ENCODE results near the gene GMPS. TPM values are rescaled to one million over a fixed set of nuclear protein-coding genes. Genes with fewer than 3 reads are reported as not detected.
A peak's percentile ranks its signal among the peaks of the same experiment; 100 is the strongest.
"Not testable (repeated sequence)": the region's sequence is repeated elsewhere in the genome, so short reads cannot be mapped to it uniquely, and the experiment has no call there.

GMPS gene
- total RNA-seq, result 41.3 and 43.9 TPM in 2 replicates

GRCh38 chr3:155870133-155870944, at the start of gene GMPS:
Gene GMPS (plus strand): TSS chr3:155870650. CDS start chr3:155870871, 221 bp downstream.
- H3K4me3 ChIP-seq (ENCODE audit: insufficient read depth, low read length), result peak within 1 kb of the TSS; percentile 94
- peak; percentile 7 for TF ChIP-seq CTCF (IDR thresholded peaks at IDR 0.05; ENCODE audit: extremely low read depth, low read depth, low read length)
- peak; percentile 99 for DNase-seq (ENCODE audit: insufficient read length, low spot score, missing footprints)
- no peaks in the 10 kb centered on the region for H3K9me3 ChIP-seq (ENCODE audit: low read depth, low read length)
- peaks cover 10% of the 10 kb centered on the region for H3K4me1 ChIP-seq (ENCODE audit: insufficient read depth, low read length)
- peak within 1 kb of the TSS; percentile 78 for H3K27ac ChIP-seq (ENCODE audit: low read depth, low read length)
- no peaks in the 10 kb centered on the region for H3K36me3 ChIP-seq (ENCODE audit: insufficient read depth, low read length)
- peak within 1 kb of the TSS; percentile 89 for H3K4me2 ChIP-seq (ENCODE audit: insufficient read depth, low read length)
- H3K79me2 ChIP-seq (ENCODE audit: insufficient read depth, low read length), result peaks cover 48% of the 10 kb centered on the region
- peaks cover 15% of the 10 kb centered on the region for H4K20me1 ChIP-seq (ENCODE audit: insufficient read depth, low read length)
- peak within 1 kb of the TSS; percentile 93 for H2AFZ ChIP-seq (ENCODE audit: low read length)
- H3K27me3 ChIP-seq (ENCODE audit: insufficient read depth, low read length), result no peaks in the 10 kb centered on the region

- H4K20me1 ChIP-seq (ENCODE audit: insufficient read depth, low read length); H3K4me2 ChIP-seq (ENCODE audit: insufficient read depth, low read length); H2AFZ ChIP-seq (ENCODE audit: low read length); H3K4me1 ChIP-seq (ENCODE audit: insufficient read depth, low read length); H3K27ac ChIP-seq (ENCODE audit: low read depth, low read length); H3K36me3 ChIP-seq (ENCODE audit: insufficient read depth, low read length); DNase-seq (ENCODE audit: insufficient read length, low spot score, missing footprints); H3K4me3 ChIP-seq (ENCODE audit: insufficient read depth, low read length); H3K9me3 ChIP-seq (ENCODE audit: low read depth, low read length); H3K27me3 ChIP-seq (ENCODE audit: insufficient read depth, low read length); H3K79me2 ChIP-seq (ENCODE audit: insufficient read depth, low read length): not testable (repeated sequence)
Measured at GRCh38 chr3:155828490-155829098, 41.9 kb upstream of the GMPS start.

- Histone ChIP-seq H3K4me3 (ENCODE audit: insufficient read depth, low read length) (no peak overlapping the region), H3K9me3 (ENCODE audit: low read depth, low read length) (no peaks in the 10 kb centered on the region), H3K4me2 (ENCODE audit: insufficient read depth, low read length) (no peak overlapping the region), H3K4me1 (ENCODE audit: insufficient read depth, low read length) (no peaks in the 10 kb centered on the region), H3K27ac (ENCODE audit: low read depth, low read length) (no peak overlapping the region), H3K36me3 (ENCODE audit: insufficient read depth, low read length) (peaks cover 6% of the 10 kb centered on the region), H4K20me1 (ENCODE audit: insufficient read depth, low read length) (no peaks in the 10 kb centered on the region), H2AFZ (ENCODE audit: low read length) (no peak overlapping the region), H3K79me2 (ENCODE audit: insufficient read depth, low read length) (peaks cover 9% of the 10 kb centered on the region), H3K27me3 (ENCODE audit: insufficient read depth, low read length) (no peaks in the 10 kb centered on the region)
- DNase-seq (ENCODE audit: insufficient read length, low spot score, missing footprints), result no peak
- no peak for TF ChIP-seq CTCF (IDR thresholded peaks at IDR 0.05; ENCODE audit: extremely low read depth, low read depth, low read length)
Measured at GRCh38 chr3:155835341-155836071, 34.9 kb upstream of the GMPS start.

- Histone ChIP-seq H2AFZ (ENCODE audit: low read length) (no peak overlapping the region), H3K9me3 (ENCODE audit: low read depth, low read length) (no peaks in the 10 kb centered on the region), H4K20me1 (ENCODE audit: insufficient read depth, low read length) (peaks cover 4% of the 10 kb centered on the region), H3K36me3 (ENCODE audit: insufficient read depth, low read length) (no peaks in the 10 kb centered on the region), H3K4me1 (ENCODE audit: insufficient read depth, low read length) (no peaks in the 10 kb centered on the region), H3K79me2 (ENCODE audit: insufficient read depth, low read length) (peaks cover 55% of the 10 kb centered on the region), H3K27ac (ENCODE audit: low read depth, low read length) (no peak overlapping the region), H3K4me2 (ENCODE audit: insufficient read depth, low read length) (no peak overlapping the region), H3K4me3 (ENCODE audit: insufficient read depth, low read length) (no peak overlapping the region), H3K27me3 (ENCODE audit: insufficient read depth, low read length) (no peaks in the 10 kb centered on the region)
- no peak for DNase-seq (ENCODE audit: insufficient read length, low spot score, missing footprints)
- TF ChIP-seq CTCF (IDR thresholded peaks at IDR 0.05; ENCODE audit: extremely low read depth, low read depth, low read length), result no peak
Measured at GRCh38 chr3:155843569-155843968, 26.9 kb upstream of the GMPS start.
